WI38 (cell line): ENCODE results near the gene TTC4.

ENCODE experiments used
- H3K4me3 ChIP-seq: 2 replicates; pipeline ENCODE4 v1.5.1; 2011; ENCODE audit warnings: low read depth, mild to moderate bottlenecking, control low read depth, low read length
- TF ChIP-seq, protein P1 (sequence below): IDR thresholded peaks from 2 replicates; pipeline ENCODE4 v1.5.1; 2012; ENCODE audit warnings: low read depth, mild to moderate bottlenecking, control low read depth, low read length

TTC4 gene

DNA sequence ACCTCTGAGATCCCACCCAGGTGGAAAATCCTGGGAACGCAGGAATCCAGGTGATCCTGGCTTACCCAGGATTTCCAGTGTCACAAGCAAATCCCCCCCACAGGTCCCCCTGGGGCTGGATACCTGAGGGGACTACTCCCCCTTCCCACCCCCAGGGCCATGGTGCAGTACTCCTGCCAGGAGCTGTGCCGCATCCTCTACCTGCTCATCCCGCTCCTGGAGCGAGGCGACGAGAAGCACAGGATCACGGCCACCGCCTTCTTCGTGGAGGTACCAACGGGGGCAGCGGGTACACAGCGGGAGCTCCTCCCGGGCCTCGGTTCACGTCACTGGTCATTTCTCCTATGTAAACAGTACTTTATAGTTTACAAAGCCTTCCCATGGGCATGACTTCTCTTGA is 20.4 kb upstream of the TTC4 start:
- no peak overlapping the region for H3K4me3 ChIP-seq
- TF ChIP-seq, protein P1, sequence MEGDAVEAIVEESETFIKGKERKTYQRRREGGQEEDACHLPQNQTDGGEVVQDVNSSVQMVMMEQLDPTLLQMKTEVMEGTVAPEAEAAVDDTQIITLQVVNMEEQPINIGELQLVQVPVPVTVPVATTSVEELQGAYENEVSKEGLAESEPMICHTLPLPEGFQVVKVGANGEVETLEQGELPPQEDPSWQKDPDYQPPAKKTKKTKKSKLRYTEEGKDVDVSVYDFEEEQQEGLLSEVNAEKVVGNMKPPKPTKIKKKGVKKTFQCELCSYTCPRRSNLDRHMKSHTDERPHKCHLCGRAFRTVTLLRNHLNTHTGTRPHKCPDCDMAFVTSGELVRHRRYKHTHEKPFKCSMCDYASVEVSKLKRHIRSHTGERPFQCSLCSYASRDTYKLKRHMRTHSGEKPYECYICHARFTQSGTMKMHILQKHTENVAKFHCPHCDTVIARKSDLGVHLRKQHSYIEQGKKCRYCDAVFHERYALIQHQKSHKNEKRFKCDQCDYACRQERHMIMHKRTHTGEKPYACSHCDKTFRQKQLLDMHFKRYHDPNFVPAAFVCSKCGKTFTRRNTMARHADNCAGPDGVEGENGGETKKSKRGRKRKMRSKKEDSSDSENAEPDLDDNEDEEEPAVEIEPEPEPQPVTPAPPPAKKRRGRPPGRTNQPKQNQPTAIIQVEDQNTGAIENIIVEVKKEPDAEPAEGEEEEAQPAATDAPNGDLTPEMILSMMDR = no peak

DNA sequence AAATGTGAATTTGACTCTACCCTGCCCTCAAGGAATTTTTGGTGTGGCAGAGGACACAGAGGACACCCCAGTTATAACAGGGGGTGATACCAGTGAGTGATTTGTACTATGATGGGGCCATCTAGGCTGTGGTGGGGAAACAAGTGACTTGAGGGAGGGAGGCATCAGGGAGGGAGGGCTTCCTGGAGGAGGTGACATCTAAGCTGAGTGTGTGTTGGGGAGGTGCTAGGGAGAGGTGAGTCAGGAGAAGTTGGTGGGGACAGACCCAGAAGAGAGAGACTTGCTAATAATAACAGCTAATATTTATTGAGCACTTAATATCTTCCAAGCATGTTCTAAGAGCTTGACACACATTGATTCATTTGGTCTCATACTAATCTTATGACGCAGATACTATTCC is 19.9 kb upstream of the TTC4 start:
- H3K4me3 ChIP-seq = no peak overlapping the region
- TF ChIP-seq, protein P1 = no peak

DNA sequence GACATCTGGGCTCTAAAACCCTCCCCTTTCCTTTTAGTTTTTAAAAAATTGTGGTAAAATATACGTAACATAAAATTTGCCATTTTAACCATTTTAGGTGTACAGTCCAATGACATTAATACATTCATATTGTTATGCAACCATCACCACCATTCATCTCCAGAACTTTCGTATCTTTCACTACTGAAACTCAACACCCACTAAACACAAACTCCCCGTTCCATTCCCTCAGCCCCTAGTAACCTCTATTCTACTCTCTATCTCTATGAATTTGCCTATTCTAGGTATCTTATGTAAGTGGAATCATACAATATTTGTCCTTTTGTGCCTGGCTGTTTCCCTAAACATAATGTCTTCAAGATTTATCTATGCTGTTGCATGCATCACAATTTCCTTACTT is 19.4 kb upstream of the TTC4 start:
- TF ChIP-seq, protein P1 = no peak

DNA sequence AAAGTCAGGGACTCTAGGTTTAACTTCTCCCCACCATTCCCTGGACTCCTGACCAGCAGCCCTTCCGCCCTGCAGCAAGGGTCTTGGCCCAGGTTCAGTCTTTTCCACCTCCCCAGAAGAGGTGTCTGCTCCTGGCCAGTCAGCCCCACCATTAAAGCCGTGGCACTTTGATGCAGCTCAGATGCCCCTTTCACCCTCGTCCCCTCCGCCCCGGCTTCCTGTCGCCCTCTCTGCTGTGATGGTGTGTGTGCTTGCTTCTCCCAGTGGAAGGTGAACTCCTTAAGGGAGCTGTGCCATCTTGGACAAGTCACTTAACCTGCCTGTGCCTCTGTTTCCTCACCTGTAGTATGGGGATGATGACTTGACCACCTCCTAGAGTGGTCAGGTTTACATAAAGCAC is 17.8 kb upstream of the TTC4 start:
- H3K4me3 ChIP-seq = no peak overlapping the region
- TF ChIP-seq, protein P1 = no peak

More for the DNA sequence above, 19.4 kb upstream of the TTC4 start:
- no peak overlapping the region for H3K4me3 ChIP-seq

DNA sequence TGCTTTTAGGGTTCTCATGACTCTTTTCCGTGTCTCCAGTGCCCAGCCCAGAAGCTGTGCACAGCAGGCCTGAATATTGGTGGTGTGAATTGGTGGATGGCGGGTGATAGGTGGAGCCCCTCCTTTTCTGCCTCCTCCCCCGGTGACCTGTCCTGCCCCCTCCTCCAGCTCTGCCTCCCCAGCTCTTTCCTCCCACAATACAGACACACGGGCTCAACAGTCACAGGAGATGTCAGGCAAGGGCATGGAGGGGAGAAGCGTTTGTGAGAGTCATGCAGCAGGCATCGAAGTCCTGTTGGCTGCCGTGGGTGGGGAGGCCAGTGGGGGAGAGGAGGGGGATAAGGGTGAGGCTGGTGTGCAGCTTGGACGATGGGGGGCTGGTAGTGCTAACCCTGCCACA is 17.3 kb upstream of the TTC4 start:
- TF ChIP-seq, protein P1 = no peak
- no peak overlapping the region for H3K4me3 ChIP-seq

DNA sequence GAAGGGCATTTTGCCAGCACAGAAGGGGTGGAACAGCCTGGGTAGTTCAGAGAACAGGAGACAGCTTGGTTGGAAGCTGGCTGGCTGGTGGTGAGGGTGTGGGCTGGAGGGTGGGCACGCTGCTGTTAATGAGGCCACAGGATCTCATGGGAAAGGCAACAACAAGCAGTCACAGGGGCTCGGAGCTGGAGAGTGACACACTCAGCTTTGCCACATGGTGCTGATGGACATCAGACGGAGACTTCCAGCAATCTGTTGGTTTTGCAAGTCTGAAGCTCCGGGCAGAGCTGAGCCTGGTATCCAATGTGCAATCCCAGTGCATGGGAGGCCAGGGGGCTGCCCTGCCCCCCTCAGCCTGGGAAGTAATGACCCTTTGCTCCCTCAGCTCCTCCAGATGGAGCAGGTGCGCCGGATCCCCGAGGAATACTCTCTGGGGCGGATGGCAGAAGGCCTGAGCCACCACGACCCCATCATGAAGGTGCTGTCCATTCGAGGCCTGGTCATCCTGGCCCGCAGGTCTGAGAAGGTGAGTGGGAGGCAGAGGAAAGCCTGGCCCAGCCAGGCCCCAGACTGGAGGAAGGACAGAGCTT is 15.6 kb upstream of the TTC4 start:
- no peak overlapping the region for H3K4me3 ChIP-seq
- TF ChIP-seq, protein P1 = no peak

DNA sequence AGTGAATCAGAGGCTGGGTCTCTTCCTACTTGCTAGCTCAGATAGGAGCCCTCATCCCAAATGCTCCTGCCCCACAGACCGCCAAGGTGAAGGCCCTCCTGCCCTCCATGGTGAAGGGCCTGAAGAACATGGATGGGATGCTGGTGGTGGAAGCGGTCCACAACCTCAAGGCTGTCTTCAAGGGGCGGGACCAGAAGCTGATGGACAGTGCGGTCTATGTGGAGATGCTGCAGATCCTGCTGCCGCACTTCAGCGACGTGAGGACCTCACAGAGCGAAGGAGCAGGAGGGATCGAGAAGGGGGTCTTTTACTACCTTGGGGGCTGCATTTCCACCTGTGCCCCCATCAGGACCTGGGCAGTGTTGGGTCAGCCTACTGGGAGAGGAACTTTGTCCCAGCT is 14.6 kb upstream of the TTC4 start:
- TF ChIP-seq, protein P1 = no peak
- H3K4me3 ChIP-seq = no peak overlapping the region
